Measurements from ENCODE around the gene GALNT2. TPM values are rescaled to one million over a fixed set of nuclear protein-coding genes. Genes with fewer than 3 reads are reported as not detected.

GALNT2 gene
- total and polyA plus RNA-seq, 2 of the 4 experiments (the other 2 are of a cell fraction): 50.4 to 189 TPM

DNA sequence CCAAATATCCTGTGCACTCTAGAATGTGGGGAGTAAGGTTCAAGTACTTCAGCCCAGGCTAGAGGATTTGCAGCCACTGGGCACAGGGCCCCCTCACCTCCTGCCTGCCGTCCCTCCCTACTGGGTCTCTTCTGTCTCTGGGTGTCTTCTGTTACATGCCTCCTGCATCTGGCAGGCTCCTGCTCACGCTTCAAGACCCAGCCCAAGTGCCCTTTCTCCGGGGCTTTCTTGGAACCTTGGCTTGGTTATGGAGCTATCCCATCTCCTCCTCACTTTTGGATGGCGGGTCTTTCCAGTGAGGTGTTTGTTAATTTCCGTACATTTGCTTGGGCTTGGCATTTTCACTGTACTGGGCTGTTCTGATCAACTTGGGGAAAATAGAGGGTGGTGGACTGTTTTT, 129.0 kb downstream of the GALNT2 start:
- 86% methylated on average over 1 of the region's 5 CpGs; no CpG with 5 or more reads in 1 of the 2 experiments for WGBS, 2 experiments (ENCODE audit: extremely low coverage in 2 of 2, insufficient read length in 1 of 2)
- TF ChIP-seq SMC3 (IDR thresholded peaks at IDR 0.05; ENCODE audit: low read depth, low read length) (no peak), NFE2L2 (IDR thresholded peaks at IDR 0.05; ENCODE audit: low read depth, low read length) (no peak), CEBPB (IDR thresholded peaks at IDR 0.05; ENCODE audit: low read depth, low read length) (no peak), POLR2A (IDR thresholded peaks at IDR 0.05; ENCODE audit: low read depth, low read length) (no peak), RCOR1 (IDR thresholded peaks at IDR 0.05; ENCODE audit: insufficient replicate concordance, low read length) (no peak), MXI1 (IDR thresholded peaks at IDR 0.05; ENCODE audit: borderline replicate concordance, low read depth, low read length) (no peak), RFX5 (IDR thresholded peaks at IDR 0.05; ENCODE audit: low read depth, low read length) (no peak), BHLHE40 (IDR thresholded peaks at IDR 0.05; ENCODE audit: low read depth, low read length) (no peak), CHD1 (IDR thresholded peaks at IDR 0.05; ENCODE audit: low read depth, low read length) (no peak)
- no peak overlapping the region for H4K8ac ChIP-seq (ENCODE audit: low read depth in 2 of 2, low read length in 2 of 2)
- DNase-seq (no peak), ATAC-seq (ENCODE audit: low read depth) (no peak)
- POLR2A ChIA-PET (ENCODE audit: unreplicated experiment): no interaction called here
- H2BK5ac ChIP-seq (ENCODE audit: low read depth, low read length, poor library complexity, severe bottlenecking): no peak overlapping the region
- in situ Hi-C loops (cut with MboI; ENCODE audit: low sequenced_read_pairs): no loop called here
- no peak overlapping the region for H2AK5ac ChIP-seq (ENCODE audit: low read depth, low read length)
- peaks cover 44% of the 10 kb centered on the region for H4K20me1 ChIP-seq (ENCODE audit: insufficient read depth, low read length)
- H2BK20ac ChIP-seq (ENCODE audit: low read depth, low read length): no peak overlapping the region
- H3K4me3 ChIP-seq (ENCODE audit: insufficient read depth, low read depth, low read length): no peak overlapping the region
- no peak overlapping the region for H2BK15ac ChIP-seq (ENCODE audit: low read depth, low read length)
- dilution Hi-C loops (cut with HindIII; ENCODE audit: low sequenced_read_pairs, unreplicated experiment): no loop called here
- no peak overlapping the region for H2BK120ac ChIP-seq (ENCODE audit: low read depth, low read length)
- H3K27me3 ChIP-seq (ENCODE audit: control insufficient read depth, insufficient read depth, low read length): no peaks in the 10 kb centered on the region
- no peak overlapping the region for H3K4ac ChIP-seq (ENCODE audit: low read depth, low read length)
- no TSS peak for BruUV-seq (replicated peaks)
- peaks cover 44 to 77% of the 10 kb centered on the region in 2 experiments for H3K79me1 ChIP-seq (ENCODE audit: low read depth in 1 of 2, low read length in 2 of 2)
- H3K4me1 ChIP-seq (ENCODE audit: control insufficient read depth, insufficient read depth, low read length): peaks cover 1% of the 10 kb centered on the region; the same call in 1 of the 2 replicates
- no peak overlapping the region for H3K4me2 ChIP-seq (ENCODE audit: low read depth, low read length)
- H3K23ac ChIP-seq (ENCODE audit: low read depth, low read length): no peak overlapping the region
- H3K9me3 ChIP-seq (ENCODE audit: control insufficient read depth, insufficient read depth, low read length): no peaks in the 10 kb centered on the region
- no peak overlapping the region for H3K56ac ChIP-seq (ENCODE audit: extremely low read depth, insufficient read depth, low read length)
- H3K14ac ChIP-seq (replicated peaks; ENCODE audit: low read depth, low read length): no peak overlapping the region
- H3K36me3 ChIP-seq (ENCODE audit: control insufficient read depth, insufficient read depth, low read length): peaks cover 2% of the 10 kb centered on the region
- H3K18ac ChIP-seq (ENCODE audit: low read depth, low read length): no peak overlapping the region
- no peak overlapping the region for H2AFZ ChIP-seq (replicated peaks; ENCODE audit: low read length, poor library complexity)
- CTCF ChIA-PET: no interaction called here
- peaks cover 28% of the 10 kb centered on the region for H3K9me1 ChIP-seq (ENCODE audit: insufficient read depth, low read length)
- H3K27ac ChIP-seq (ENCODE audit: insufficient read depth, low read length): no peak overlapping the region
- H4K5ac ChIP-seq (ENCODE audit: low read depth, low read length): no peak overlapping the region
- no peak overlapping the region for H4K91ac ChIP-seq (ENCODE audit: insufficient read depth, low read depth, low read length)
- no peak overlapping the region for H3K9ac ChIP-seq (ENCODE audit: low read depth, low read length)
- intact Hi-C loops (cut with micrococcal nuclease): no loop called here
- no peak overlapping the region for H2AK9ac ChIP-seq (replicated peaks; ENCODE audit: low read depth, low read length, poor library complexity)

All from IMR-90 (cell line).